ENCODE measurements around the gene PHACTR4. TPM values are rescaled to one million over a fixed set of nuclear protein-coding genes. Genes with fewer than 3 reads are reported as not detected.

PHACTR4 gene
- total and polyA plus RNA-seq, 2 experiments from 2014 or later = 35.4 to 47.1 TPM

GRCh38 chr1:28341591-28341990 is 27.9 kb upstream of the PHACTR4 start:
- Histone ChIP-seq H3K27ac (ENCODE audit: low read depth) (no peak overlapping the region), H3K4me1 (ENCODE audit: insufficient read depth) (no peaks in the 10 kb centered on the region), H3K4me2 (no peak overlapping the region), H3K4me3 (no peak overlapping the region), H3K36me3 (ENCODE audit: insufficient read depth) (no peaks in the 10 kb centered on the region), H3K9me2 (ENCODE audit: insufficient read depth) (no peaks in the 10 kb centered on the region), H2AFZ (no peak overlapping the region), H3F3A (replicated peaks; ENCODE audit: low read depth) (no peaks in the 10 kb centered on the region), H3K27me3 (ENCODE audit: insufficient read depth) (no peaks in the 10 kb centered on the region), H4K20me1 (replicated peaks; ENCODE audit: insufficient read depth) (no peaks in the 10 kb centered on the region), H3K79me2 (replicated peaks; ENCODE audit: insufficient read depth) (no peaks in the 10 kb centered on the region)
- no peak overlapping the region for H3K4me3 Mint-ChIP-seq
- no peak overlapping the region for H3K27ac Mint-ChIP-seq
- no peaks in the 10 kb centered on the region for H3K36me3 Mint-ChIP-seq (ENCODE audit: low read depth)
- no peaks in the 10 kb centered on the region for H3K9me3 Mint-ChIP-seq
- no peaks in the 10 kb centered on the region for H3K4me1 Mint-ChIP-seq
- ATAC-seq (no peak), DNase-seq (ENCODE audit: low spot score) (no peak)
- no peaks in the 10 kb centered on the region for H3K27me3 Mint-ChIP-seq (ENCODE audit: insufficient read depth, low read depth, poor library complexity)
- no peak for TF ChIP-seq ZNF331 (CRISPR knock-in tag; IDR thresholded peaks at IDR 0.05; ENCODE audit: low read depth)
- TF ChIP-seq NANOG (IDR thresholded peaks at IDR 0.05; ENCODE audit: borderline replicate concordance) = no peak
- no peak for TF ChIP-seq STAT1 (IDR thresholded peaks at IDR 0.05; ENCODE audit: unreplicated experiment)
- TF ChIP-seq JUNB (IDR thresholded peaks at IDR 0.05; ENCODE audit: unreplicated experiment) = no peak
- TF ChIP-seq POLR2AphosphoS5 (IDR thresholded peaks at IDR 0.05; ENCODE audit: low read depth) = no peak
- TF ChIP-seq EZH2phosphoT487 (IDR thresholded peaks at IDR 0.05; ENCODE audit: unreplicated experiment) = no peak
- TF ChIP-seq ETS1 (IDR thresholded peaks at IDR 0.05) = no peak
- TF ChIP-seq CREB1 (CRISPR knock-in tag; IDR thresholded peaks at IDR 0.05; ENCODE audit: low read depth) = no peak
- TF ChIP-seq, protein P1, sequence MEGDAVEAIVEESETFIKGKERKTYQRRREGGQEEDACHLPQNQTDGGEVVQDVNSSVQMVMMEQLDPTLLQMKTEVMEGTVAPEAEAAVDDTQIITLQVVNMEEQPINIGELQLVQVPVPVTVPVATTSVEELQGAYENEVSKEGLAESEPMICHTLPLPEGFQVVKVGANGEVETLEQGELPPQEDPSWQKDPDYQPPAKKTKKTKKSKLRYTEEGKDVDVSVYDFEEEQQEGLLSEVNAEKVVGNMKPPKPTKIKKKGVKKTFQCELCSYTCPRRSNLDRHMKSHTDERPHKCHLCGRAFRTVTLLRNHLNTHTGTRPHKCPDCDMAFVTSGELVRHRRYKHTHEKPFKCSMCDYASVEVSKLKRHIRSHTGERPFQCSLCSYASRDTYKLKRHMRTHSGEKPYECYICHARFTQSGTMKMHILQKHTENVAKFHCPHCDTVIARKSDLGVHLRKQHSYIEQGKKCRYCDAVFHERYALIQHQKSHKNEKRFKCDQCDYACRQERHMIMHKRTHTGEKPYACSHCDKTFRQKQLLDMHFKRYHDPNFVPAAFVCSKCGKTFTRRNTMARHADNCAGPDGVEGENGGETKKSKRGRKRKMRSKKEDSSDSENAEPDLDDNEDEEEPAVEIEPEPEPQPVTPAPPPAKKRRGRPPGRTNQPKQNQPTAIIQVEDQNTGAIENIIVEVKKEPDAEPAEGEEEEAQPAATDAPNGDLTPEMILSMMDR (conservative IDR thresholded peaks at IDR 0.05; ENCODE audit: low read depth in 2 of 2) = no peak
- TF ChIP-seq, protein P2, sequence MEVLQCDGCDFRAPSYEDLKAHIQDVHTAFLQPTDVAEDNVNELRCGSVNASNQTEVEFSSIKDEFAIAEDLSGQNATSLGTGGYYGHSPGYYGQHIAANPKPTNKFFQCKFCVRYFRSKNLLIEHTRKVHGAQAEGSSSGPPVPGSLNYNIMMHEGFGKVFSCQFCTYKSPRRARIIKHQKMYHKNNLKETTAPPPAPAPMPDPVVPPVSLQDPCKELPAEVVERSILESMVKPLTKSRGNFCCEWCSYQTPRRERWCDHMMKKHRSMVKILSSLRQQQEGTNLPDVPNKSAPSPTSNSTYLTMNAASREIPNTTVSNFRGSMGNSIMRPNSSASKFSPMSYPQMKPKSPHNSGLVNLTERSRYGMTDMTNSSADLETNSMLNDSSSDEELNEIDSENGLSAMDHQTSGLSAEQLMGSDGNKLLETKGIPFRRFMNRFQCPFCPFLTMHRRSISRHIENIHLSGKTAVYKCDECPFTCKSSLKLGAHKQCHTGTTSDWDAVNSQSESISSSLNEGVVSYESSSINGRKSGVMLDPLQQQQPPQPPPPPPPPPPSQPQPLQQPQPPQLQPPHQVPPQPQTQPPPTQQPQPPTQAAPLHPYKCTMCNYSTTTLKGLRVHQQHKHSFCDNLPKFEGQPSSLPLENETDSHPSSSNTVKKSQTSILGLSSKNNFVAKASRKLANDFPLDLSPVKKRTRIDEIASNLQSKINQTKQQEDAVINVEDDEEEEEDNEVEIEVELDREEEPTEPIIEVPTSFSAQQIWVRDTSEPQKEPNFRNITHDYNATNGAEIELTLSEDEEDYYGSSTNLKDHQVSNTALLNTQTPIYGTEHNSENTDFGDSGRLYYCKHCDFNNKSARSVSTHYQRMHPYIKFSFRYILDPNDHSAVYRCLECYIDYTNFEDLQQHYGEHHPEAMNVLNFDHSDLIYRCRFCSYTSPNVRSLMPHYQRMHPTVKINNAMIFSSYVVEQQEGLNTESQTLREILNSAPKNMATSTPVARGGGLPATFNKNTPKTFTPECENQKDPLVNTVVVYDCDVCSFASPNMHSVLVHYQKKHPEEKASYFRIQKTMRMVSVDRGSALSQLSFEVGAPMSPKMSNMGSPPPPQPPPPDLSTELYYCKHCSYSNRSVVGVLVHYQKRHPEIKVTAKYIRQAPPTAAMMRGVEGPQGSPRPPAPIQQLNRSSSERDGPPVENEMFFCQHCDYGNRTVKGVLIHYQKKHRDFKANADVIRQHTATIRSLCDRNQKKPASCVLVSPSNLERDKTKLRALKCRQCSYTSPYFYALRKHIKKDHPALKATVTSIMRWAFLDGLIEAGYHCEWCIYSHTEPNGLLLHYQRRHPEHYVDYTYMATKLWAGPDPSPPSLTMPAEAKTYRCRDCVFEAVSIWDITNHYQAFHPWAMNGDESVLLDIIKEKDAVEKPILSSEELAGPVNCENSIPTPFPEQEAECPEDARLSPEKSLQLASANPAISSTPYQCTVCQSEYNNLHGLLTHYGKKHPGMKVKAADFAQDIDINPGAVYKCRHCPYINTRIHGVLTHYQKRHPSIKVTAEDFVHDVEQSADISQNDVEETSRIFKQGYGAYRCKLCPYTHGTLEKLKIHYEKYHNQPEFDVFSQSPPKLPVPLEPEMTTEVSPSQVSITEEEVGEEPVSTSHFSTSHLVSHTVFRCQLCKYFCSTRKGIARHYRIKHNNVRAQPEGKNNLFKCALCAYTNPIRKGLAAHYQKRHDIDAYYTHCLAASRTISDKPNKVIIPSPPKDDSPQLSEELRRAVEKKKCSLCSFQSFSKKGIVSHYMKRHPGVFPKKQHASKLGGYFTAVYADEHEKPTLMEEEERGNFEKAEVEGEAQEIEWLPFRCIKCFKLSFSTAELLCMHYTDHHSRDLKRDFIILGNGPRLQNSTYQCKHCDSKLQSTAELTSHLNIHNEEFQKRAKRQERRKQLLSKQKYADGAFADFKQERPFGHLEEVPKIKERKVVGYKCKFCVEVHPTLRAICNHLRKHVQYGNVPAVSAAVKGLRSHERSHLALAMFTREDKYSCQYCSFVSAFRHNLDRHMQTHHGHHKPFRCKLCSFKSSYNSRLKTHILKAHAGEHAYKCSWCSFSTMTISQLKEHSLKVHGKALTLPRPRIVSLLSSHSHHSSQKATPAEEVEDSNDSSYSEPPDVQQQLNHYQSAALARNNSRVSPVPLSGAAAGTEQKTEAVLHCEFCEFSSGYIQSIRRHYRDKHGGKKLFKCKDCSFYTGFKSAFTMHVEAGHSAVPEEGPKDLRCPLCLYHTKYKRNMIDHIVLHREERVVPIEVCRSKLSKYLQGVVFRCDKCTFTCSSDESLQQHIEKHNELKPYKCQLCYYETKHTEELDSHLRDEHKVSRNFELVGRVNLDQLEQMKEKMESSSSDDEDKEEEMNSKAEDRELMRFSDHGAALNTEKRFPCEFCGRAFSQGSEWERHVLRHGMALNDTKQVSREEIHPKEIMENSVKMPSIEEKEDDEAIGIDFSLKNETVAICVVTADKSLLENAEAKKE (CRISPR knock-in tag; IDR thresholded peaks at IDR 0.05) = no peak
- TF ChIP-seq, protein P3, sequence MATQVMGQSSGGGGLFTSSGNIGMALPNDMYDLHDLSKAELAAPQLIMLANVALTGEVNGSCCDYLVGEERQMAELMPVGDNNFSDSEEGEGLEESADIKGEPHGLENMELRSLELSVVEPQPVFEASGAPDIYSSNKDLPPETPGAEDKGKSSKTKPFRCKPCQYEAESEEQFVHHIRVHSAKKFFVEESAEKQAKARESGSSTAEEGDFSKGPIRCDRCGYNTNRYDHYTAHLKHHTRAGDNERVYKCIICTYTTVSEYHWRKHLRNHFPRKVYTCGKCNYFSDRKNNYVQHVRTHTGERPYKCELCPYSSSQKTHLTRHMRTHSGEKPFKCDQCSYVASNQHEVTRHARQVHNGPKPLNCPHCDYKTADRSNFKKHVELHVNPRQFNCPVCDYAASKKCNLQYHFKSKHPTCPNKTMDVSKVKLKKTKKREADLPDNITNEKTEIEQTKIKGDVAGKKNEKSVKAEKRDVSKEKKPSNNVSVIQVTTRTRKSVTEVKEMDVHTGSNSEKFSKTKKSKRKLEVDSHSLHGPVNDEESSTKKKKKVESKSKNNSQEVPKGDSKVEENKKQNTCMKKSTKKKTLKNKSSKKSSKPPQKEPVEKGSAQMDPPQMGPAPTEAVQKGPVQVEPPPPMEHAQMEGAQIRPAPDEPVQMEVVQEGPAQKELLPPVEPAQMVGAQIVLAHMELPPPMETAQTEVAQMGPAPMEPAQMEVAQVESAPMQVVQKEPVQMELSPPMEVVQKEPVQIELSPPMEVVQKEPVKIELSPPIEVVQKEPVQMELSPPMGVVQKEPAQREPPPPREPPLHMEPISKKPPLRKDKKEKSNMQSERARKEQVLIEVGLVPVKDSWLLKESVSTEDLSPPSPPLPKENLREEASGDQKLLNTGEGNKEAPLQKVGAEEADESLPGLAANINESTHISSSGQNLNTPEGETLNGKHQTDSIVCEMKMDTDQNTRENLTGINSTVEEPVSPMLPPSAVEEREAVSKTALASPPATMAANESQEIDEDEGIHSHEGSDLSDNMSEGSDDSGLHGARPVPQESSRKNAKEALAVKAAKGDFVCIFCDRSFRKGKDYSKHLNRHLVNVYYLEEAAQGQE (IDR thresholded peaks at IDR 0.05; ENCODE audit: unreplicated experiment) = no peak
- no peak for TF ChIP-seq ZNF114 (CRISPR knock-in tag; IDR thresholded peaks at IDR 0.05)
- no peak for TF ChIP-seq EZH2 (IDR thresholded peaks at IDR 0.05; ENCODE audit: low read depth, unreplicated experiment)

Data from GM23338 (cell line).